ENCODE data around the gene DNAJC6. TPM values are rescaled to one million over a fixed set of nuclear protein-coding genes. Genes with fewer than 3 reads are reported as not detected.

DNAJC6 gene
- total and polyA plus RNA-seq, 10 donors: 0.20 to 9.7 (median 5.7) TPM

GRCh38 chr1:65441464-65441863, 132.1 kb downstream of the DNAJC6 start:
- intact Hi-C loops (cut with DNase I; ENCODE audit: low total_unique reads): no loop called here
- Histone ChIP-seq H3K27ac (no peak overlapping the region), H3K4me3 (no peak overlapping the region), H3K27me3 (replicated peaks in 1 of 7) (no peaks in the 10 kb centered on the region), H3K36me3 (peaks cover 0 to 12% (median 0%) of the 10 kb centered on the region in 6 donors), H3K9me3 (no peaks in the 10 kb centered on the region), H3K4me1 (no peaks in the 10 kb centered on the region)
- WGBS, 5 donors: 73 to 88% (median 87%) methylated on average over 3 of the region's 3 CpGs
- DNase-seq: no peak
- no peak for TF ChIP-seq POLR2AphosphoS5 (IDR thresholded peaks at IDR 0.05)
- TF ChIP-seq POLR2A (IDR thresholded peaks at IDR 0.05): no peak
- no peak for TF ChIP-seq CTCF (IDR thresholded peaks at IDR 0.05 in 8 of 11, conservative IDR thresholded peaks at IDR 0.05 in 3 of 11)

- Histone ChIP-seq H3K4me3 (no peak overlapping the region), H3K27ac (no peak overlapping the region), H3K9me3 (no peaks in the 10 kb centered on the region), H3K27me3 (replicated peaks in 1 of 7) (no peaks in the 10 kb centered on the region), H3K36me3 (peaks cover 0 to 3% (median 0%) of the 10 kb centered on the region in 6 donors), H3K4me1 (no peaks in the 10 kb centered on the region)
- intact Hi-C loops (cut with DNase I; ENCODE audit: low total_unique reads): no loop called here
- 89 to 98% (median 95%) methylated on average over 1 of the region's 1 CpG for WGBS, 5 donors
- DNase-seq: no peak
- TF ChIP-seq CTCF (IDR thresholded peaks at IDR 0.05 in 8 of 11, conservative IDR thresholded peaks at IDR 0.05 in 3 of 11): no peak
- no peak for TF ChIP-seq POLR2AphosphoS5 (IDR thresholded peaks at IDR 0.05)
- TF ChIP-seq POLR2A (IDR thresholded peaks at IDR 0.05): no peak
Observed at GRCh38 chr1:65442442-65442841, 133.1 kb downstream of the DNAJC6 start.

GRCh38 chr1:65443647-65444046, 134.3 kb downstream of the DNAJC6 start:
- intact Hi-C loops (cut with DNase I; ENCODE audit: low total_unique reads): no loop called here
- DNase-seq: no peak
- 76 to 83% (median 81%) methylated on average over 2 of the region's 2 CpGs for WGBS, 5 donors
- no peaks in the 10 kb centered on the region for H3K4me1 ChIP-seq
- no peaks in the 10 kb centered on the region for H3K27me3 ChIP-seq (replicated peaks in 1 of 7)
- H3K36me3 ChIP-seq: no peaks in the 10 kb centered on the region
- no peaks in the 10 kb centered on the region for H3K9me3 ChIP-seq
- TF ChIP-seq CTCF (IDR thresholded peaks at IDR 0.05 in 8 of 11, conservative IDR thresholded peaks at IDR 0.05 in 3 of 11) (no peak), POLR2AphosphoS5 (IDR thresholded peaks at IDR 0.05) (no peak), POLR2A (IDR thresholded peaks at IDR 0.05) (no peak)
- H3K4me3 ChIP-seq: no peak overlapping the region
- H3K27ac ChIP-seq: no peak overlapping the region

- DNase-seq: no peak
- H3K27me3 ChIP-seq (replicated peaks in 1 of 7): no peaks in the 10 kb centered on the region
- H3K4me3 ChIP-seq: no peak overlapping the region
- no peaks in the 10 kb centered on the region for H3K36me3 ChIP-seq
- 87 to 97% (median 92%) methylated on average over 4 to 5 of the region's 5 CpGs for WGBS, 5 donors
- no peaks in the 10 kb centered on the region for H3K9me3 ChIP-seq
- intact Hi-C loops (cut with DNase I; ENCODE audit: low total_unique reads): no loop called here
- H3K4me1 ChIP-seq: no peaks in the 10 kb centered on the region
- no peak overlapping the region for H3K27ac ChIP-seq
- TF ChIP-seq POLR2A (IDR thresholded peaks at IDR 0.05): no peak
- no peak for TF ChIP-seq POLR2AphosphoS5 (IDR thresholded peaks at IDR 0.05)
- TF ChIP-seq CTCF (IDR thresholded peaks at IDR 0.05 in 8 of 11, conservative IDR thresholded peaks at IDR 0.05 in 3 of 11): no peak
Observed at GRCh38 chr1:65444128-65444640, 134.8 kb downstream of the DNAJC6 start.

Measured in spleen (tissue), 11 donors.